Activated gamma-delta T cell (primary cell): ENCODE data around the gene SYPL1.

Experiments used
- DNase-seq: peaks from one replicate; lab custom pipeline; 2025; lab: John Stamatoyannopoulos, UW

SYPL1 gene

GRCh38 chr7:106122713-106123112 is 10.6 kb upstream of the SYPL1 start:
- no peak for DNase-seq

DNA sequence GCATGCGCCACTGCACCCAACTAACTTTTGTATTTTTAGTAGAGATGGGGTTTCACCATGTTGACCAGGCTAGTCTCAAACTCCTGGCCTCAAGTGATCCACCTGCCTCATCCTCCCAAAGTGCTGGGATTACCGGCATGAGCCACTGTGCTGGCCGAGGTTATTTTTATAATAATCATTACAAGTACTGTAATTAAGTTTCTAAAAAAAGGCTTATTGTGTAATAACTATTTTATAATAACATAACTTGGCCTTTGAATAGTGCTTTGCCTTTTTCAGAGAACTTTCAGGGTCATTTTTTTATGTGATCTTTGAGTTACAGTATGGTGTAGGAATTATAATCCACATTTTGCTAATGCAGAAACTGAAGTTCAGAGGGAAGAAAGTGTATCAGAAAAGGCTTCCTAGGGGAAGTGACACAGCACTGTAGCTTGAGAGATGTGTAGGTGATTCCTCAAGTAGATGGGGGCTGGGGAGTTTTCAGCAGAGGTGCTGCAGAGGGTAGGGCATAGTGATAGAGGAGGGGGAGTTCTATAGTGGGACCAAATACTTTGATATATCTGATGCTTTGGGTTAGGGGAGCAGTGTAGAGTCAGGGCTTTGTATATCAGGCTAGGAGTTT is 9.2 kb upstream of the SYPL1 start:
- no peak for DNase-seq

DNA sequence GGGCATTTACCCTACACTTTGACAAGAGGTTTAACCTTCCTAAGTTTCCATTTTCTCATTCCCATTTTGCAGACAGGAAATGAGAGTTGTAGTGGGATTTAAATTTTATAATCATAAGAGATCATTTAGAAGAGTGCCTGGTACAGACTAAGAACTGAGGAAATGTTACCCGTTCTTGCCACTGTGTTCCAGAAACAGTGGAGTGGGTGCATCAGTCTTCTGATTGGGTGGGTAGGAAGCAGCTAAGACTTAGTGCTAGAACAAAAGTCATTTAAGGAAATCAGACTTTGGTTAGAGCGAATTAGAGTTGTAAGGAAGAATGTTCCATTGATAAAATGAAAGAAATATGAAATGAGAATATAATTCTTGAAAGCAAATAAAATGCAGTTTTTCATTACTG is 8.4 kb upstream of the SYPL1 start:
- DNase-seq, result no peak

DNA sequence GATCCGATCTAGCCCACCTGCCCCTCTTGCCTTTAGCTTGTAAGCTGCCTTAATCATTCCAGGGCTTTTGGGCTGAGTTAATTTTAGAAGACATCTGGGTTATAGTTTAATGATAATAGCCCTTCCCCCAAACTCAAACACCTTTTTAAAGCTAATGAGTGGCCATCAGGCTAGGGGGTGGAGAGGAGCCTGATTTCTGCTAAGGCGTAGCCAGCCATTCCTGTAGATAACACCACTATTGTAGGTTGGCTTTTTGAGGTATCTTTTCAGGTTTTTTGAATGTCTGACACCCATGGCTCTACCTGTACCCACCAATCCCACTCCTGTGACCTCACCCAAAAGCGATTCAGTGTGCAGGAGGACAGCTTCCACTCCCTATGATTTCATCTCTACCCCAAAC is 7.6 kb upstream of the SYPL1 start:
- no peak for DNase-seq

- no peak for DNase-seq
These were observed 5.9 kb upstream of the SYPL1 start for GRCh38 chr7:106117786-106118544.

DNA sequence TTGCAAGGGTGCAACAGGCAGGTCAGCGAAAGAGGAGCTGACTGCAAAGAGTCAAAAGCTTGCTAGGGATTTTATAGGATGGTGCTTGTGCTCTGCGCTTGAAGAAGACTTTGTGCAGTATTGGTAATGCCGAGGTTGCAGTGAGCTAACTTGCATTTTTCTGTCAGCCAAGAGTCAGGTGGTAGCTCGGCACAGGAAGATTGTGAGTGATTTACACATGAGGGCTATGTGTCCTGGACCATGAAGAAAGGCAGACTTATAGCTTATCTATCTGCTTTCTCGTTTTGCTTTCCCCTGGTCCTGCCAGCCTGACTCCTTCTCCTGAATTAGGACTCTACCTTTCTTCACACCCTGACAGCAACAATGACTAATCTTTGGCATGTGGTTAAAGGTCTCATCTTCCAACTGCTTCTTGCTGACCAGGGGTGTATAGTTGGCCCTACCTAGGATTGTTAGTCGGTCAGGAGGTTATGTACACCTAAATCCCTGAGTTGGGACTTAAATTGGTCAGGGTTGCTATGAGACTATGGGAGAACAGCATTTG is 4.1 kb upstream of the SYPL1 start:
- no peak for DNase-seq

DNA sequence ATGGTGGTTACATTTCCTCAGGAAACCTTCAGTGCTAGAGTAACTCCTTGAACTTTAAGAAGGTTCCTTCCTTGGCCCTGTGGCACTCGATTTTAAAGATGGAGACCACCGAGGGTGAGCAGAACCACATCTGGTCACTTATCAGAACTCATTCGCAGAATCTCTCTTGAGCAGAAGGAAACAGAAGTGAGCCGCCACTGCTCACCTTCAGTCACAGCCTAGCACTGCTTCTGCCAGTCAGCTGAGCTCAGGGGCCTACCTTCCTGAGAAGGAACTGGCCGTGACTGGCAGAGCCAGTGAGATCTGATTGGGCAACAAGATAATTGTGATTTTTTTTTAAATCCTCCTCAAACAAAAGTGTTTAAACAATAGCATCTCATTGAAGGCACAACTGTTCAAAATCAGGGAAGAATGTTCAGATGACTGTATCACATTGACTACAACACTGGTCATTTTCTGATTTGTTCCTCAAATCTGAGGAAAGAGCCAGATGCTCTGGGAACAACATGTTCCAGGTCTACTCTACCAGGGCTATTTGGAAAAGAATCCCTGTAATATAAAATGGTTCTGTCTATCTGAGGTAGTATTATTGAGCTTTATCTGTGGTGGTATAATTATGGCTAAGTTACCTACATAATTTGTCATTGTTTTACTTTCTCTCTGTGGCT is 2.7 kb upstream of the SYPL1 start:
- no peak for DNase-seq

DNA sequence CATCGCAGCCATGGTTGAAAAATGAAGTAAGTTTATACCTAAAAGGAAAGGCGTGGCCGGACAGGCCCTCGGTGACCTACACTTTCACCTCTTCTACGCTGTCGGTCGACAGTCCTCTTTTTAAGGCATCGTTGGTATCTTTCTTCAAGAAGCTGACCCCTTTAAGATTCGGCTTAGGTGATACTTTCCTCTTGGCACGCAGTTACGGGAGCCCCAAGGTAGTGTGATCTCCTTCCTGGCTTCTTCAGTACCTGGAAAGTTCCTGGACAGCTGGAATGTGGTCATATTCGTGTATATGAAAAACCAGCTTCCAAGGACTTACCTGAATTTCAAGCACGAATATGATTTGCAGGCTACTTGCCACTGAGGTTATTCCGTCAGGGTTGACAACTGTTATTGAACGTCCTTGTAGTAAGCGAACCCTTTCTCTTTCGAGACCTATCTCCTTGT is 885 bp upstream of the SYPL1 start:
- no peak for DNase-seq

- peak; percentile 41 for DNase-seq
These were observed 426 bp downstream of the SYPL1 start for GRCh38 chr7:106111655-106112117.

DNA sequence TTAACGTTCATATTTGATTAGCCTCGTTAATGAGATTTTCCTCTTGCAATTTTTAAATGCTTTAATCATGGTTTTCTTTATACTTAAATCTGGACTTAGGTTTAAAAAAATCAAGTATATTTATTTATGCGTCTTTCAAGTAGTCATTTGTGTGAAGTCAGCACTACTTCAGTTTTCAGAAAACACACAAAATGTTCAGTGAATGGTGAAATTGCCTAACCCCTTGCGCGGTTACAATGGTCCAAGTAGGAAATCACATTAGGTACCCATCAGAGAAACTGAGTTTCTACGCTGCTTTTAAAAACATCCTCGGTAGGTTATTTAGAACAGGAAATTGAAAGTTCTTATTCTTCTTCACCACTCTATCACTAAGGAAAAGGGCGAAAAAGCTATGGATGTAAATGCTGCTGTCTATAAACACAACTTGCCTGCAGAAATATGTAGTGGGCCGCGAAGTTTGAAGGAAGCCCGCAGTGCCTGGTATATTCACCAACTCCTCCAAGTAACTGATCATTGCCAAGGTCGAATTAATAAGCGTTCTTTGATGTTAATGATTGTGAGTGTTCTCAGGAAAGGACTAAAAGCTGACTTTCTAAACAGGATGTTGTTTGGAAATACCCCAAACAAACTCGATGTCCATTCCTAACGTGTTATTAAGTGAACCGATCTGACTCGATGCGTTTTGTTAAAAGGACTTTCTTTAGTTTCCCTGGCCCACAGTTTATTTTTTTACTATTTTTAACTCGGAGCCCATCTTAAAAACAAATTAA is 1.0 kb downstream of the SYPL1 start:
- no peak for DNase-seq

GRCh38 chr7:106110238-106110560 is 1.9 kb downstream of the SYPL1 start:
- no peak for DNase-seq

DNA sequence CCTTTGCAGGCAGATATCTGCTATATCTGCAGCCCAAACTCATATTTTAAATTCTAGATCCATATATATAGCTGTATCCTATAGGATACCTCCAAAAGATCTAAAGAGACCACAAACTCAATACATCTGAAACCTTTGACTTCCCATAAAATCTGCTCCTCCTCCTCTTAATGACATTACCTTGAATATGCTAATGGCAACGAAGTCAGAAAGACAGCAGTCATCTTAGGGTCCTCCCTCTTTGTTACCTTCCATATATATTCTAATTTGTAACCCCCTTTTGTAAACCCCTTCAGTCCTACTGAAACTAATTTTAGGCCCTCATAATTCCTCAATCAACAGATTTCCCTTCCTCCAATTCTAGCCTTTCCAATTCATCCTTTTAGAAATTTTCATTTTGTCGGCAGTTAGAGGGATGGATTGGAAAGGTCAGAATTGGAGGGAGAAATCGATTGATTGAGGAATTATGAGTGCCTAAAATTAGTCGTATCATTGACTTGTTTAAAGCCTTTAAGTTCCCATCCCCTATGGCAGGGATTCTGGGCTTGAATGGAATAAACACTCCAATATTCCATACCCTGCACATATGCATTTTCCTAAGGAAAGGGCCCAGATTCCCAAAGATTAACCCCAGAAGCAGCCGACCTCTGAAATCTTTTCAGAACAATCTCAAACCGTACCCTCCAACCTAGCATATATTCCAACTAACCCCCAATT is 2.4 kb downstream of the SYPL1 start:
- no peak for DNase-seq

GRCh38 chr7:106108991-106109390 is 3.1 kb downstream of the SYPL1 start:
- no peak for DNase-seq

GRCh38 chr7:106104721-106105260 is 7.3 kb downstream of the SYPL1 start:
- DNase-seq, result no peak

GRCh38 chr7:106102387-106102966 is 9.6 kb downstream of the SYPL1 start:
- DNase-seq, result no peak

DNA sequence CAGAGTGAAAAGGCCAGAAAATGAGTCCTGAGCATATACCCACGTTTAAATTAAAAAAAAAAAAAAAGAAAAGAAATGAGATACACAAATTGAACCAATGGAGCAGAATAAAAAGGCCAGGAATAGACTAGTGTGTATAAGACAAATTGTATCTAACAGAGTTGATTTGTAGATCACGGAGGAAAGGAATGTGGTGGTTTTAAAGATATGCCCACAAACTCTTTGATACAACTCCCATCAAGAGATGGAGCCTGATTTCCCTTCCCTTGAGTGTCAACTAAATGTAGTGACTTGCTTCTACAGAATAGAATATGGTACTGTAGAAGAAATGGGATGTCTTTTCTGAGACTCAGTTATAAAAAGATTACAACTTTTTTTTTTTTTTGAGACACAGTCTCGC is 10.4 kb downstream of the SYPL1 start:
- DNase-seq, result no peak

DNA sequence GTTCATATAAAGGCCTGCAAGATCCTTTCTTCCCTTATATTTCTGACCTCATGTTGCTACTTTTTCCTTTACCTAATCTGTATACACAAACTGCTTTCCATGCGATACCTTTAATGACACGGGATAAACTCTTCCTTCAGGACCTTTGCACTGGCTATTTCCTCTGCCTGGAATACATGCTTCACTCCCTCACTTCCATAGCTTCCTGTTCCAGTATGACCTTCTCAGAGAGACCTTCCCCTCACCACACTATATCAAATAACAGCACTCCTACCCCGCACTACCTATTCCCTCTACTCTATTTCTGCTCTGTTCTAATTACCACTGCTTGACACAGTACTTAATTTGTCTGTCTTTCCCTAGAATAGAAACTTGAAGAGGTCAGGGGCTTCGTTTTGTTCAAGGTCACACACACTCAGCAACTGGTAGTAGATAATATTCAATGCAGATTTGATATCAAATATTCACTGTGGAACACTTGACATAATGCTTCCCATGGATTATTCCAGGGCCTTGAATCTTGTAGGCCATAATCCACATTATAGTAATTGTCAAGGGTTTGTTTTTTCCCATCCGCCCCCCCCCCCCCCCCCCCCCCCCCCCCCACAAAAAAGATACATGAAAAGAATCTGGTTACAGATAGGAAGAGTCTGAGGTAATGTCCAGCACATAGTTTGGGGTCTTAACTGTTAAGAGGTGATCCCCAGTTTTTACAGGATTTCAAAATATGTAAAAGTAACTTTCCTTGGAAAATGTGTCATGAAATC is 11.1 kb downstream of the SYPL1 start:
- no peak for DNase-seq

DNA sequence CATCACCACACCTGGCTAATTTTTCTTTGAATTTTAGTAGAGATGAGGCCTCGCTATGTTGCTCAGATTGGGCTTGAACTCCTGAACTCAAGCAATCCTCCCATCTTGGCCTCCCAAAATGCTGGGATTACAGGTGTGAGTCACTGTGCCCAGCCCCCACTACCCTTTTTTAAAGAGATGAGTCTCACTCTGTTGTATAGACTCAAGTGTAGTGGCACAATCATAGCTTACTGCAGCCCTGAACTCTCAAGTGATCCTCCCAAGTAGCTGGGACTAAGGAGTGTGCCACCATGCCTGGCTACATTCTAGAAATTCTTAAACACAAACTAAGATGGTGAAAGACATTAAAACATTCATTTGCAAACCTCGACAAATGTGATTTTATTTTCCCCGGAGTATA is 12.6 kb downstream of the SYPL1 start:
- no peak for DNase-seq

DNA sequence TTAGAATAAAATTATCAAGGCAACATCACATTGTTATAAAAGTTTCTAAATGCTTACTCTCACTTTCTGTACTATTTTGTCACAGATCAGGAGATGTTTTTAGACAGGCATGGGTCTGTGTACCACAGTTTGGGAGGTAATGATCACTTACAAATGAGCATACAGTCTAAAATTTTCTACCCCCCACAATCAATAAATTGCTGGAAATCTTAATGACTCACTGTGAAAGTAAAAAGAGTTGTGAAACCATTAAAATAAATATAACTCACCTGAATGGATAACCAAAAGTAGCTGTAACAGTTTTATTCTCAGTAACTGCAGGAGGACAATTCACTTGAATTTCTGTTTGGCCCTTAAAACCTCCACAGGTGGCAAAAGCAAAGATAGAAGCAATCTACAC is 13.2 kb downstream of the SYPL1 start:
- no peak for DNase-seq

GRCh38 chr7:106095634-106096033 is 16.5 kb downstream of the SYPL1 start:
- DNase-seq, result no peak
